SU-DHL-6 (cell line): ENCODE data around the gene ABCB1.

Source experiments
- H2AFZ ChIP-seq: fragments of 200-600 bp; sonication (generic); 2 replicates; pipeline ENCODE4 v1.6.1; 2014; ENCODE audit warnings: low read depth, mild to moderate bottlenecking, moderate library complexity, mixed read lengths, antibody characterized with exemption, low read length; ENCODE audit not compliant: severe bottlenecking
- H3F3A ChIP-seq: fragments of 200-600 bp; shearing (Covaris generic); 2 replicates; pipeline ENCODE4 v1.6.0; 2016; ENCODE audit warnings: antibody characterized with exemption, mild to moderate bottlenecking; ENCODE audit not compliant: insufficient read depth
- H3K27ac ChIP-seq: fragments of 200-600 bp; sonication (generic); 2 replicates; pipeline ENCODE4 v1.5.1; 2016; ENCODE audit warnings: low read depth, mild to moderate bottlenecking, low read length, moderate library complexity, mixed read lengths
- H3K27me3 ChIP-seq: fragments of 200-600 bp; sonication (generic), shearing (Covaris generic); 2 replicates; pipeline ENCODE4 v1.6.0; 2014; ENCODE audit warnings: mild to moderate bottlenecking, low read length
- H3K36me3 ChIP-seq: fragments of 200-600 bp; sonication (generic); 2 replicates; pipeline ENCODE4 v1.6.1; 2014; ENCODE audit warnings: mild to moderate bottlenecking, low read length, mixed read lengths
- H3K4me2 ChIP-seq: fragments of 300-600, 200-600 bp; shearing (Covaris generic), sonication (generic); 2 replicates; pipeline ENCODE4 v1.6.0; 2014; ENCODE audit warnings: low read length, low read depth, mild to moderate bottlenecking; ENCODE audit not compliant: poor library complexity, severe bottlenecking
- H3K4me3 ChIP-seq: fragments of 200-600 bp; sonication (generic); 2 replicates; pipeline ENCODE4 v1.5.1; 2014; ENCODE audit warnings: antibody characterized with exemption, low read length, mild to moderate bottlenecking, mixed read lengths; ENCODE audit not compliant: insufficient read depth, poor library complexity, severe bottlenecking
- H3K79me2 ChIP-seq: fragments of 200-600 bp; sonication (generic); 2 replicates; pipeline ENCODE4 v1.6.1; 2014; ENCODE audit warnings: mild to moderate bottlenecking, low read length, moderate library complexity; ENCODE audit not compliant: insufficient read depth
- H3K9ac ChIP-seq: fragments of 200-600 bp; sonication (generic); 2 replicates; pipeline ENCODE4 v1.7.0; 2014; ENCODE audit warnings: mild to moderate bottlenecking, low read length
- H3K9me2 ChIP-seq: fragments of 200-600 bp; sonication (generic); replicated peaks from 2 replicates; pipeline ENCODE4 v1.6.1; 2014; ENCODE audit warnings: low read length; ENCODE audit not compliant: insufficient read depth
- H3K9me3 ChIP-seq: fragments of 200-600 bp; sonication (generic); 2 replicates; pipeline ENCODE4 v1.6.1; 2014; ENCODE audit warnings: low read length, mixed read lengths; ENCODE audit not compliant: insufficient read depth
- H4K20me1 ChIP-seq: fragments of 200-600 bp; sonication (generic); 2 replicates; pipeline ENCODE4 v1.6.1; 2014; ENCODE audit warnings: low read depth, mild to moderate bottlenecking, antibody characterized with exemption, low read length, moderate library complexity, mixed read lengths
- CTCF ChIP-seq: fragments of 200-600 bp; sonication (generic); IDR thresholded peaks from one replicate; pipeline ENCODE4 v1.5.1; 2017; ENCODE audit warnings: antibody characterized with exemption, mild to moderate bottlenecking, low read length, moderate library complexity; ENCODE audit not compliant: insufficient read depth, poor library complexity, severe bottlenecking
- EZH2phosphoT487 ChIP-seq: fragments of 200-600 bp; sonication (generic), shearing (Covaris generic); conservative IDR thresholded peaks from 2 replicates; pipeline ENCODE4 v1.6.1; 2018; ENCODE audit warnings: mild to moderate bottlenecking, antibody characterized with exemption, low read length, moderate library complexity, mixed read lengths

Gene ABCB1

GRCh38 chr7:87566311-87566900 lies 34.3 kb downstream of the ABCB1 start:
- Histone ChIP-seq H3K9ac (no peak overlapping the region), H4K20me1 (no peaks in the 10 kb centered on the region), H3K79me2 (no peaks in the 10 kb centered on the region), H2AFZ (no peak overlapping the region), H3K36me3 (no peaks in the 10 kb centered on the region), H3K9me2 (no peaks in the 10 kb centered on the region), H3K27me3 (no peaks in the 10 kb centered on the region), H3K27ac (no peak overlapping the region), H3K4me3 (no peak overlapping the region), H3F3A (no peaks in the 10 kb centered on the region), H3K9me3 (no peaks in the 10 kb centered on the region), H3K4me2 (no peak overlapping the region)
- TF ChIP-seq EZH2phosphoT487 (no peak), CTCF (no peak)

- no peak overlapping the region for H3K4me2 ChIP-seq
- H4K20me1 ChIP-seq, result no peaks in the 10 kb centered on the region
- TF ChIP-seq EZH2phosphoT487 (no peak), CTCF (no peak)
- H3F3A ChIP-seq, result no peaks in the 10 kb centered on the region
- H3K9ac ChIP-seq, result no peak overlapping the region
- H3K9me3 ChIP-seq, result no peaks in the 10 kb centered on the region
- H3K27me3 ChIP-seq, result no peaks in the 10 kb centered on the region
- H3K27ac ChIP-seq, result no peak overlapping the region
- no peaks in the 10 kb centered on the region for H3K79me2 ChIP-seq
- no peaks in the 10 kb centered on the region for H3K9me2 ChIP-seq
- H2AFZ ChIP-seq, result no peak overlapping the region
- no peaks in the 10 kb centered on the region for H3K36me3 ChIP-seq
- H3K4me3 ChIP-seq, result no peak overlapping the region
These were observed 34.8 kb downstream of the ABCB1 start for GRCh38 chr7:87565877-87566276.

- Histone ChIP-seq H3K9ac (no peak overlapping the region), H3K27me3 (no peaks in the 10 kb centered on the region), H3F3A (no peaks in the 10 kb centered on the region), H2AFZ (peak overlapping the region; percentile 37), H3K9me3 (no peaks in the 10 kb centered on the region), H3K9me2 (no peaks in the 10 kb centered on the region), H3K36me3 (no peaks in the 10 kb centered on the region), H4K20me1 (no peaks in the 10 kb centered on the region), H3K27ac (no peak overlapping the region), H3K4me2 (no peak overlapping the region), H3K79me2 (no peaks in the 10 kb centered on the region), H3K4me3 (no peak overlapping the region)
- peak; percentile 72 for TF ChIP-seq CTCF
- TF ChIP-seq EZH2phosphoT487, result no peak
These were observed 36.3 kb downstream of the ABCB1 start for GRCh38 chr7:87564296-87564963.
